GM23338 (cell line): ENCODE results near the gene PSEN2. TPM values are rescaled to one million over a fixed set of nuclear protein-coding genes. Genes with fewer than 3 reads are reported as not detected.

Source experiments
- ATAC-seq: fragments of 200-7000 bp; cut with Tn5 transposase; 3 replicates; pipeline ENCODE4 v1.9.1; 2020
- DNase-seq: peaks from one replicate; pipeline ENCODE4 v3.0.0-alpha.2; 2015; ENCODE audit warnings: low spot score
- H2AFZ ChIP-seq: fragments of 200-600 bp; sonication (generic); 2 replicates; pipeline ENCODE4 v1.8.0; 2016; ENCODE audit warnings: antibody characterized with exemption, mild to moderate bottlenecking, moderate library complexity
- H3F3A ChIP-seq: fragments of 200-600 bp; sonication (generic); replicated peaks from 2 replicates; pipeline ENCODE4 v1.8.0; 2017; ENCODE audit warnings: antibody characterized with exemption, mixed run types, low read depth
- H3K27ac ChIP-seq: fragments of 200-600 bp; sonication (generic); 2 replicates; pipeline ENCODE4 v1.6.1; 2016; ENCODE audit warnings: low read depth
- H3K27me3 ChIP-seq: fragments of 200-600 bp; sonication (generic); 2 replicates; pipeline ENCODE4 v1.8.0; 2016; ENCODE audit warnings: mild to moderate bottlenecking, mixed run types, moderate library complexity; ENCODE audit not compliant: insufficient read depth
- H3K36me3 ChIP-seq: fragments of 200-600 bp; sonication (generic); 2 replicates; pipeline ENCODE4 v1.8.0; 2016; ENCODE audit warnings: mild to moderate bottlenecking; ENCODE audit not compliant: insufficient read depth
- H3K4me1 ChIP-seq: fragments of 200-600 bp; sonication (generic); 2 replicates; pipeline ENCODE4 v1.8.0; 2016; ENCODE audit warnings: mild to moderate bottlenecking, moderate library complexity; ENCODE audit not compliant: insufficient read depth
- H3K4me2 ChIP-seq: fragments of 200-600 bp; sonication (generic); 2 replicates; pipeline ENCODE4 v1.7.1; 2017; ENCODE audit warnings: mixed run types
- H3K4me3 ChIP-seq: fragments of 200-600 bp; sonication (generic); 2 replicates; pipeline ENCODE4 v1.6.1; 2016; ENCODE audit warnings: mixed run types
- H3K79me2 ChIP-seq: fragments of 200-600 bp; sonication (generic); replicated peaks from 2 replicates; pipeline ENCODE4 v1.8.0; 2017; ENCODE audit warnings: mild to moderate bottlenecking; ENCODE audit not compliant: insufficient read depth
- H3K9me2 ChIP-seq: fragments of 200-600 bp; sonication (generic); 2 replicates; pipeline ENCODE4 v1.8.0; 2017; ENCODE audit not compliant: insufficient read depth
- H4K20me1 ChIP-seq: fragments of 200-600 bp; sonication (generic); replicated peaks from 2 replicates; pipeline ENCODE4 v1.8.0; 2017; ENCODE audit warnings: mild to moderate bottlenecking; ENCODE audit not compliant: insufficient read depth
- H3K27ac Mint-ChIP-seq: 2 replicates; pipeline ENCODE4 v1.8.0; 2020; ENCODE audit warnings: inconsistent platforms, mild to moderate bottlenecking, moderate library complexity, mixed read lengths
- H3K27me3 Mint-ChIP-seq: 3 replicates; pipeline ENCODE4 v1.8.0; 2022; ENCODE audit warnings: low read depth, mild to moderate bottlenecking, moderate library complexity, mixed read lengths, inconsistent platforms; ENCODE audit not compliant: insufficient read depth, poor library complexity
- H3K36me3 Mint-ChIP-seq: 3 replicates; pipeline ENCODE4 v1.8.0; 2021; ENCODE audit warnings: low read depth, mild to moderate bottlenecking, inconsistent platforms, moderate library complexity, mixed read lengths
- H3K4me1 Mint-ChIP-seq: 3 replicates; pipeline ENCODE4 v1.8.0; 2020; ENCODE audit warnings: mild to moderate bottlenecking, inconsistent platforms, mixed read lengths
- H3K4me3 Mint-ChIP-seq: 3 replicates; pipeline ENCODE4 v1.8.0; 2021; ENCODE audit warnings: moderate library complexity, mild to moderate bottlenecking, inconsistent platforms, mixed read lengths
- H3K9me3 Mint-ChIP-seq: 3 replicates; pipeline ENCODE4 v1.8.0; 2020; ENCODE audit warnings: moderate library complexity, mild to moderate bottlenecking, inconsistent platforms, mixed read lengths
- EZH2 ChIP-seq: fragments of 200-600 bp; sonication (generic); IDR thresholded peaks from one replicate; pipeline ENCODE4 v1.8.0; 2017; ENCODE audit warnings: antibody characterized with exemption, mild to moderate bottlenecking, low read depth; ENCODE audit not compliant: unreplicated experiment
- JUNB ChIP-seq: IDR thresholded peaks from one replicate; pipeline ENCODE4 v1.6.1; 2016; ENCODE audit warnings: antibody characterized with exemption; ENCODE audit not compliant: unreplicated experiment
- NANOG ChIP-seq: IDR thresholded peaks from 2 replicates; pipeline ENCODE4 v1.6.1; 2016; ENCODE audit warnings: antibody characterized with exemption, borderline replicate concordance
- POLR2AphosphoS5 ChIP-seq: IDR thresholded peaks from 2 replicates; pipeline ENCODE4 v1.6.1; 2016; ENCODE audit warnings: antibody characterized with exemption, low read depth
- ZNF114 ChIP-seq: fragments of 250-450 bp; sonication (Bioruptor Pico); IDR thresholded peaks from 2 replicates; pipeline ENCODE4 v1.5.0; 2020; ENCODE audit warnings: mild to moderate bottlenecking, moderate library complexity
- ZNF331 ChIP-seq: fragments of 250-450 bp; sonication (Bioruptor Pico); IDR thresholded peaks from 2 replicates; pipeline ENCODE4 v1.5.0; 2020; ENCODE audit warnings: low read depth, mild to moderate bottlenecking, moderate library complexity
- polyA plus RNA-seq: library from polyadenylated mRNA; unstranded; fragments of >200 nt; fragmentation: Nextera tagmentation; extraction: Ambion mirVana; gene quantifications from 2 replicates; pipeline ENCODE4 v1.2.1, GENCODE V29; 2016
- total RNA-seq: library from RNA; depleted of rRNA; stranded (reverse); fragments of >200 nt; shearing (Covaris generic); gene quantifications from 2 replicates; pipeline ENCODE4 v1.2.3, GENCODE V29; 2014
- TF ChIP-seq, protein P1 (sequence below): fragments of 250-450 bp; sonication (Bioruptor Pico); IDR thresholded peaks from 2 replicates; pipeline ENCODE4 v1.5.0; 2020; ENCODE audit warnings: mild to moderate bottlenecking, moderate library complexity
- TF ChIP-seq, protein P2 (sequence below), 2 experiments: fragments of 200-600 bp in 1 of 2; sonication (generic) in 1 of 2; conservative IDR thresholded peaks; 2 replicates each; pipeline versions ENCODE4 v1.5.1 to v1.6.1; 2016 to 2017; ENCODE audit warnings: antibody characterized with exemption in 2 of 2, low read depth in 2 of 2, mild to moderate bottlenecking in 2 of 2, moderate library complexity in 1 of 2
- TF ChIP-seq, protein P3 (sequence below): IDR thresholded peaks from one replicate; pipeline ENCODE4 v1.6.1; 2018; ENCODE audit warnings: antibody characterized with exemption; ENCODE audit not compliant: unreplicated experiment
- TF ChIP-seq, protein P4 (sequence below): IDR thresholded peaks from 2 replicates; pipeline ENCODE4 v1.6.1; 2016; ENCODE audit warnings: antibody characterized with exemption

PSEN2 gene
- total and polyA plus RNA-seq, 2 experiments from 2014 or later: 10.0 to 22.1 TPM

DNA sequence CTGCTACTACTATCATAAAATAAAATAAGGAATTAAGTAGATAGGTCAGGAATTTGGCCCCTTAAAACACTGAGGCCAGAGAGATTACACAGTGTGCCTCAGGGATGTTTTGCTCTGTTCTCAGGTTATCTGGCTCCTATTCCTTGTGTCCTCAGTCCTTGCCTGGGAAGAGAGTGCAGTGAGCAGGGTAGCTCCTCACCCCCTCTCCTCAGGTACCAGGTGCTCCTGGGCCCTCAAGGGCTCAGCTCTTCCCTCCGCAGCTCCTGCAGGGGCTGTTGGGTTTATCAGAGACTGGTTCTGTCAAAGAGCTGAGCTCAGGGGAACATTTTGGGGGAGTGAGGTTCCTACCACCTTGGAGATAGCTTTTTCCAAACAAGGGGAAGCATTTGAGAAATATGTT, 49.6 kb downstream of the PSEN2 start (continued):
- TF ChIP-seq, protein P1, sequence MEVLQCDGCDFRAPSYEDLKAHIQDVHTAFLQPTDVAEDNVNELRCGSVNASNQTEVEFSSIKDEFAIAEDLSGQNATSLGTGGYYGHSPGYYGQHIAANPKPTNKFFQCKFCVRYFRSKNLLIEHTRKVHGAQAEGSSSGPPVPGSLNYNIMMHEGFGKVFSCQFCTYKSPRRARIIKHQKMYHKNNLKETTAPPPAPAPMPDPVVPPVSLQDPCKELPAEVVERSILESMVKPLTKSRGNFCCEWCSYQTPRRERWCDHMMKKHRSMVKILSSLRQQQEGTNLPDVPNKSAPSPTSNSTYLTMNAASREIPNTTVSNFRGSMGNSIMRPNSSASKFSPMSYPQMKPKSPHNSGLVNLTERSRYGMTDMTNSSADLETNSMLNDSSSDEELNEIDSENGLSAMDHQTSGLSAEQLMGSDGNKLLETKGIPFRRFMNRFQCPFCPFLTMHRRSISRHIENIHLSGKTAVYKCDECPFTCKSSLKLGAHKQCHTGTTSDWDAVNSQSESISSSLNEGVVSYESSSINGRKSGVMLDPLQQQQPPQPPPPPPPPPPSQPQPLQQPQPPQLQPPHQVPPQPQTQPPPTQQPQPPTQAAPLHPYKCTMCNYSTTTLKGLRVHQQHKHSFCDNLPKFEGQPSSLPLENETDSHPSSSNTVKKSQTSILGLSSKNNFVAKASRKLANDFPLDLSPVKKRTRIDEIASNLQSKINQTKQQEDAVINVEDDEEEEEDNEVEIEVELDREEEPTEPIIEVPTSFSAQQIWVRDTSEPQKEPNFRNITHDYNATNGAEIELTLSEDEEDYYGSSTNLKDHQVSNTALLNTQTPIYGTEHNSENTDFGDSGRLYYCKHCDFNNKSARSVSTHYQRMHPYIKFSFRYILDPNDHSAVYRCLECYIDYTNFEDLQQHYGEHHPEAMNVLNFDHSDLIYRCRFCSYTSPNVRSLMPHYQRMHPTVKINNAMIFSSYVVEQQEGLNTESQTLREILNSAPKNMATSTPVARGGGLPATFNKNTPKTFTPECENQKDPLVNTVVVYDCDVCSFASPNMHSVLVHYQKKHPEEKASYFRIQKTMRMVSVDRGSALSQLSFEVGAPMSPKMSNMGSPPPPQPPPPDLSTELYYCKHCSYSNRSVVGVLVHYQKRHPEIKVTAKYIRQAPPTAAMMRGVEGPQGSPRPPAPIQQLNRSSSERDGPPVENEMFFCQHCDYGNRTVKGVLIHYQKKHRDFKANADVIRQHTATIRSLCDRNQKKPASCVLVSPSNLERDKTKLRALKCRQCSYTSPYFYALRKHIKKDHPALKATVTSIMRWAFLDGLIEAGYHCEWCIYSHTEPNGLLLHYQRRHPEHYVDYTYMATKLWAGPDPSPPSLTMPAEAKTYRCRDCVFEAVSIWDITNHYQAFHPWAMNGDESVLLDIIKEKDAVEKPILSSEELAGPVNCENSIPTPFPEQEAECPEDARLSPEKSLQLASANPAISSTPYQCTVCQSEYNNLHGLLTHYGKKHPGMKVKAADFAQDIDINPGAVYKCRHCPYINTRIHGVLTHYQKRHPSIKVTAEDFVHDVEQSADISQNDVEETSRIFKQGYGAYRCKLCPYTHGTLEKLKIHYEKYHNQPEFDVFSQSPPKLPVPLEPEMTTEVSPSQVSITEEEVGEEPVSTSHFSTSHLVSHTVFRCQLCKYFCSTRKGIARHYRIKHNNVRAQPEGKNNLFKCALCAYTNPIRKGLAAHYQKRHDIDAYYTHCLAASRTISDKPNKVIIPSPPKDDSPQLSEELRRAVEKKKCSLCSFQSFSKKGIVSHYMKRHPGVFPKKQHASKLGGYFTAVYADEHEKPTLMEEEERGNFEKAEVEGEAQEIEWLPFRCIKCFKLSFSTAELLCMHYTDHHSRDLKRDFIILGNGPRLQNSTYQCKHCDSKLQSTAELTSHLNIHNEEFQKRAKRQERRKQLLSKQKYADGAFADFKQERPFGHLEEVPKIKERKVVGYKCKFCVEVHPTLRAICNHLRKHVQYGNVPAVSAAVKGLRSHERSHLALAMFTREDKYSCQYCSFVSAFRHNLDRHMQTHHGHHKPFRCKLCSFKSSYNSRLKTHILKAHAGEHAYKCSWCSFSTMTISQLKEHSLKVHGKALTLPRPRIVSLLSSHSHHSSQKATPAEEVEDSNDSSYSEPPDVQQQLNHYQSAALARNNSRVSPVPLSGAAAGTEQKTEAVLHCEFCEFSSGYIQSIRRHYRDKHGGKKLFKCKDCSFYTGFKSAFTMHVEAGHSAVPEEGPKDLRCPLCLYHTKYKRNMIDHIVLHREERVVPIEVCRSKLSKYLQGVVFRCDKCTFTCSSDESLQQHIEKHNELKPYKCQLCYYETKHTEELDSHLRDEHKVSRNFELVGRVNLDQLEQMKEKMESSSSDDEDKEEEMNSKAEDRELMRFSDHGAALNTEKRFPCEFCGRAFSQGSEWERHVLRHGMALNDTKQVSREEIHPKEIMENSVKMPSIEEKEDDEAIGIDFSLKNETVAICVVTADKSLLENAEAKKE (CRISPR knock-in tag): no peak

DNA sequence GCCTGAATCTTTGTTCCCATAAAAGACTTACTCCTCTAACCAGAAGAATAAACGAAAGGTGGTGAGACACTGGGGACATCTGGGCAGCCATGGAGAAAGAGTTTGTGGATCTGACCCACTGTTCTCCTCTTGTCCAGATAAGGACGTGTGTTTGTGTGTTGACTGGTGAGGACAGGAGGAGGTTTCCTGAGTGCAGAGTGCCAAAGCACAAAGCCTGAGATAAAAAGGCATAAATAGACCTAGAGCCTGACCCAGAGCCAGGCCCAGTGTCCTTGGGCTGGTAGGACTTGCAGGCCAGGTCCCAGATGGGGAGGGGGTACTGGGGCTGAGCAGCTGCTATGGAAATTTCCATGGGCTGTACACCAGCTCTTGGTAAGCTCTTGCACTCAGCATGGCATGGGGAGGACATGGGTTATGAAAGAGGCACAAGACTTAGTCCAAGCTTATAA, 50.1 kb downstream of the PSEN2 start:
- Mint-ChIP-seq H3K9me3 (no peaks in the 10 kb centered on the region; the same call in 2 of the 3 replicates), H3K36me3 (no peaks in the 10 kb centered on the region), H3K4me1 (no peaks in the 10 kb centered on the region), H3K4me3 (no peak overlapping the region), H3K27ac (no peak overlapping the region), H3K27me3 (peaks cover 4% of the 10 kb centered on the region)
- no peak overlapping the region for H3K4me2 ChIP-seq
- DNase-seq (no peak), ATAC-seq (no peak)
- no peaks in the 10 kb centered on the region for H3F3A ChIP-seq
- H3K36me3 ChIP-seq: no peaks in the 10 kb centered on the region
- no peaks in the 10 kb centered on the region for H3K79me2 ChIP-seq
- H3K9me2 ChIP-seq: no peaks in the 10 kb centered on the region
- H3K4me1 ChIP-seq: no peaks in the 10 kb centered on the region
- H3K4me3 ChIP-seq: no peak overlapping the region
- H2AFZ ChIP-seq: no peak overlapping the region
- H3K27ac ChIP-seq: no peak overlapping the region
- no peaks in the 10 kb centered on the region for H3K27me3 ChIP-seq
- H4K20me1 ChIP-seq: no peaks in the 10 kb centered on the region
- TF ChIP-seq ZNF114 (CRISPR knock-in tag): no peak
- no peak for TF ChIP-seq NANOG
- TF ChIP-seq POLR2AphosphoS5: no peak
- TF ChIP-seq JUNB: no peak
- TF ChIP-seq, protein P2, sequence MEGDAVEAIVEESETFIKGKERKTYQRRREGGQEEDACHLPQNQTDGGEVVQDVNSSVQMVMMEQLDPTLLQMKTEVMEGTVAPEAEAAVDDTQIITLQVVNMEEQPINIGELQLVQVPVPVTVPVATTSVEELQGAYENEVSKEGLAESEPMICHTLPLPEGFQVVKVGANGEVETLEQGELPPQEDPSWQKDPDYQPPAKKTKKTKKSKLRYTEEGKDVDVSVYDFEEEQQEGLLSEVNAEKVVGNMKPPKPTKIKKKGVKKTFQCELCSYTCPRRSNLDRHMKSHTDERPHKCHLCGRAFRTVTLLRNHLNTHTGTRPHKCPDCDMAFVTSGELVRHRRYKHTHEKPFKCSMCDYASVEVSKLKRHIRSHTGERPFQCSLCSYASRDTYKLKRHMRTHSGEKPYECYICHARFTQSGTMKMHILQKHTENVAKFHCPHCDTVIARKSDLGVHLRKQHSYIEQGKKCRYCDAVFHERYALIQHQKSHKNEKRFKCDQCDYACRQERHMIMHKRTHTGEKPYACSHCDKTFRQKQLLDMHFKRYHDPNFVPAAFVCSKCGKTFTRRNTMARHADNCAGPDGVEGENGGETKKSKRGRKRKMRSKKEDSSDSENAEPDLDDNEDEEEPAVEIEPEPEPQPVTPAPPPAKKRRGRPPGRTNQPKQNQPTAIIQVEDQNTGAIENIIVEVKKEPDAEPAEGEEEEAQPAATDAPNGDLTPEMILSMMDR (conservative IDR thresholded peaks at IDR 0.05; ENCODE audit: low read depth in 2 of 2): no peak
- no peak for TF ChIP-seq ZNF331 (CRISPR knock-in tag)
- TF ChIP-seq EZH2: no peak
- TF ChIP-seq, protein P3, sequence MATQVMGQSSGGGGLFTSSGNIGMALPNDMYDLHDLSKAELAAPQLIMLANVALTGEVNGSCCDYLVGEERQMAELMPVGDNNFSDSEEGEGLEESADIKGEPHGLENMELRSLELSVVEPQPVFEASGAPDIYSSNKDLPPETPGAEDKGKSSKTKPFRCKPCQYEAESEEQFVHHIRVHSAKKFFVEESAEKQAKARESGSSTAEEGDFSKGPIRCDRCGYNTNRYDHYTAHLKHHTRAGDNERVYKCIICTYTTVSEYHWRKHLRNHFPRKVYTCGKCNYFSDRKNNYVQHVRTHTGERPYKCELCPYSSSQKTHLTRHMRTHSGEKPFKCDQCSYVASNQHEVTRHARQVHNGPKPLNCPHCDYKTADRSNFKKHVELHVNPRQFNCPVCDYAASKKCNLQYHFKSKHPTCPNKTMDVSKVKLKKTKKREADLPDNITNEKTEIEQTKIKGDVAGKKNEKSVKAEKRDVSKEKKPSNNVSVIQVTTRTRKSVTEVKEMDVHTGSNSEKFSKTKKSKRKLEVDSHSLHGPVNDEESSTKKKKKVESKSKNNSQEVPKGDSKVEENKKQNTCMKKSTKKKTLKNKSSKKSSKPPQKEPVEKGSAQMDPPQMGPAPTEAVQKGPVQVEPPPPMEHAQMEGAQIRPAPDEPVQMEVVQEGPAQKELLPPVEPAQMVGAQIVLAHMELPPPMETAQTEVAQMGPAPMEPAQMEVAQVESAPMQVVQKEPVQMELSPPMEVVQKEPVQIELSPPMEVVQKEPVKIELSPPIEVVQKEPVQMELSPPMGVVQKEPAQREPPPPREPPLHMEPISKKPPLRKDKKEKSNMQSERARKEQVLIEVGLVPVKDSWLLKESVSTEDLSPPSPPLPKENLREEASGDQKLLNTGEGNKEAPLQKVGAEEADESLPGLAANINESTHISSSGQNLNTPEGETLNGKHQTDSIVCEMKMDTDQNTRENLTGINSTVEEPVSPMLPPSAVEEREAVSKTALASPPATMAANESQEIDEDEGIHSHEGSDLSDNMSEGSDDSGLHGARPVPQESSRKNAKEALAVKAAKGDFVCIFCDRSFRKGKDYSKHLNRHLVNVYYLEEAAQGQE: no peak
- TF ChIP-seq, protein P4, sequence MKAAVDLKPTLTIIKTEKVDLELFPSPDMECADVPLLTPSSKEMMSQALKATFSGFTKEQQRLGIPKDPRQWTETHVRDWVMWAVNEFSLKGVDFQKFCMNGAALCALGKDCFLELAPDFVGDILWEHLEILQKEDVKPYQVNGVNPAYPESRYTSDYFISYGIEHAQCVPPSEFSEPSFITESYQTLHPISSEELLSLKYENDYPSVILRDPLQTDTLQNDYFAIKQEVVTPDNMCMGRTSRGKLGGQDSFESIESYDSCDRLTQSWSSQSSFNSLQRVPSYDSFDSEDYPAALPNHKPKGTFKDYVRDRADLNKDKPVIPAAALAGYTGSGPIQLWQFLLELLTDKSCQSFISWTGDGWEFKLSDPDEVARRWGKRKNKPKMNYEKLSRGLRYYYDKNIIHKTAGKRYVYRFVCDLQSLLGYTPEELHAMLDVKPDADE: no peak
